Measurements from ENCODE around the gene PRKCI. TPM values are rescaled to one million over a fixed set of nuclear protein-coding genes. Genes with fewer than 3 reads are reported as not detected.

The PRKCI gene
- total and polyA plus RNA-seq, 2 of the 4 experiments (the other 2 are of a cell fraction), result 28.7 to 53.4 TPM

DNA sequence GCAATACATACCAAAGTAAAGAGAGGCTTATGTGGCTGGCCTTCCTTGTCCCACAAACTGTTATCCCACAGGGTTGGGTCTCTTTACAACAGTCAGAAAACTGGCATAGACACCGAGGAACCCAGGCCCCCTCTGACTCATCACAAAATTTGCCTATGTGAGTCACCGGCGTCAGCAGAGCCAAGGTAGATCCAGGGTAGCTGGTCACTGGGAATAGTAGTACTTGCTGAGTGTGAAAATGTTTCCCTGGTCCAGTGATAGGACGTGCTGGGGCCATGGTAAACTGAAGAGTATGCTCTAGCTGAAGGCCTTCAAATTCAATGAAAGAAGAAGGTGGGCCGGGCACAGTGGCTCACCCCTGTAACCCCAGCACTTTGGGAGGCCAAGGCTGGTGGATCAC is 108.1 kb downstream of the PRKCI start:
- DNase-seq (peak; percentile 46), ATAC-seq (ENCODE audit: low read depth) (peak; percentile 27; the same call in 1 of the 2 replicates)
- no peaks in the 10 kb centered on the region for H4K20me1 ChIP-seq (ENCODE audit: insufficient read depth, low read length)
- dilution Hi-C loops (cut with HindIII; ENCODE audit: low sequenced_read_pairs, unreplicated experiment) (no loop called here), intact Hi-C loops (cut with micrococcal nuclease) (no loop called here), in situ Hi-C loops (cut with MboI; ENCODE audit: low sequenced_read_pairs) (no loop called here)
- H4K5ac ChIP-seq (ENCODE audit: low read depth, low read length), result no peak overlapping the region
- peaks cover 3% of the 10 kb centered on the region for H3K9me3 ChIP-seq (ENCODE audit: control insufficient read depth, insufficient read depth, low read length)
- no peak overlapping the region for H3K56ac ChIP-seq (ENCODE audit: extremely low read depth, insufficient read depth, low read length)
- no peak overlapping the region for H2AK9ac ChIP-seq (replicated peaks; ENCODE audit: low read depth, low read length, poor library complexity)
- H2BK20ac ChIP-seq (ENCODE audit: low read depth, low read length), result no peak overlapping the region
- H4K8ac ChIP-seq (ENCODE audit: low read depth in 2 of 2, low read length in 2 of 2), result no peak overlapping the region
- no peak overlapping the region for H3K18ac ChIP-seq (ENCODE audit: low read depth, low read length)
- H3K4me1 ChIP-seq (ENCODE audit: control insufficient read depth, insufficient read depth, low read length), result peaks cover 2% of the 10 kb centered on the region; the same call in 1 of the 2 replicates
- H3K9ac ChIP-seq (ENCODE audit: low read depth, low read length), result no peak overlapping the region
- H3K4me2 ChIP-seq (ENCODE audit: low read depth, low read length), result no peak overlapping the region
- CTCF ChIA-PET, result no interaction called here
- no peak overlapping the region for H3K27ac ChIP-seq (ENCODE audit: insufficient read depth, low read length)
- no peak overlapping the region for H2BK5ac ChIP-seq (ENCODE audit: low read depth, low read length, poor library complexity, severe bottlenecking)
- no peak overlapping the region for H3K4me3 ChIP-seq (ENCODE audit: insufficient read depth, low read depth, low read length)
- H3K4ac ChIP-seq (ENCODE audit: low read depth, low read length), result no peak overlapping the region
- H3K9me1 ChIP-seq (ENCODE audit: insufficient read depth, low read length), result no peaks in the 10 kb centered on the region
- no peak overlapping the region for H3K14ac ChIP-seq (replicated peaks; ENCODE audit: low read depth, low read length)
- H4K91ac ChIP-seq (ENCODE audit: insufficient read depth, low read depth, low read length), result no peak overlapping the region
- no peaks in the 10 kb centered on the region for H3K79me1 ChIP-seq (ENCODE audit: low read depth in 1 of 2, low read length in 2 of 2)
- WGBS, 2 experiments (ENCODE audit: extremely low coverage in 2 of 2, insufficient read length in 1 of 2), result no CpG with 5 or more reads among the region's 5 CpGs
- H3K36me3 ChIP-seq (ENCODE audit: control insufficient read depth, insufficient read depth, low read length), result no peaks in the 10 kb centered on the region
- POLR2A ChIA-PET (ENCODE audit: unreplicated experiment), result no interaction called here
- H2BK120ac ChIP-seq (ENCODE audit: low read depth, low read length), result no peak overlapping the region
- H3K27me3 ChIP-seq (ENCODE audit: control insufficient read depth, insufficient read depth, low read length), result no peaks in the 10 kb centered on the region
- H2AK5ac ChIP-seq (ENCODE audit: low read depth, low read length), result no peak overlapping the region
- no TSS peak for BruUV-seq (replicated peaks)
- TF ChIP-seq FOS (IDR thresholded peaks at IDR 0.05; ENCODE audit: low read depth, low read length), result peak; percentile 37; the same call in 1 of the 2 replicates
- TF ChIP-seq SMC3 (IDR thresholded peaks at IDR 0.05; ENCODE audit: low read depth, low read length), result no peak
- H2BK15ac ChIP-seq (ENCODE audit: low read depth, low read length), result no peak overlapping the region
- no peak overlapping the region for H2AFZ ChIP-seq (replicated peaks; ENCODE audit: low read length, poor library complexity)
- no peak overlapping the region for H3K23ac ChIP-seq (ENCODE audit: low read depth, low read length)
